EL (cell line): ENCODE results near the gene RIPOR3.
A peak's percentile ranks its signal among the peaks of the same experiment; 100 is the strongest.
"Not testable (repeated sequence)": the region's sequence is repeated elsewhere in the genome, so short reads cannot be mapped to it uniquely, and the experiment has no call there.

Experiments
- DNase-seq: peaks from one replicate; pipeline ENCODE4 v3.0.0-alpha.2; 2016

Gene RIPOR3

DNA sequence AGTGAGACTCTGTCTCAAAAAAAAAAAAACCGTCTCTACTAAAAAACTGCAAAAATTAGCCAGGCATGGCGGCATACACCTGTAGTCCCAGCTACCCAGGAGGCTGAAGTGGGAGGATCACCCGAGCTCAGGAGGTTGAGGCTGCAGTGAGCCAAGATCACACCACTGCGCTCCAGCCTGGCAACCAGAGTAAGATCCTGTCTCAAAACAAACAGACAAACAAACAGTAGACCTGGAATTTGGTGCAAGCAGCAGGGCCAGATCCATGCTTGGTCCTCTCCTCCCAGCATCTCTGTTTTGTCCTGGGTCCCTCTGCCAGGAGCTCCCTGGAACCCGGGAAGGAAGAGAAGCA, 11.6 kb downstream of the RIPOR3 start:
- no peak for DNase-seq

DNA sequence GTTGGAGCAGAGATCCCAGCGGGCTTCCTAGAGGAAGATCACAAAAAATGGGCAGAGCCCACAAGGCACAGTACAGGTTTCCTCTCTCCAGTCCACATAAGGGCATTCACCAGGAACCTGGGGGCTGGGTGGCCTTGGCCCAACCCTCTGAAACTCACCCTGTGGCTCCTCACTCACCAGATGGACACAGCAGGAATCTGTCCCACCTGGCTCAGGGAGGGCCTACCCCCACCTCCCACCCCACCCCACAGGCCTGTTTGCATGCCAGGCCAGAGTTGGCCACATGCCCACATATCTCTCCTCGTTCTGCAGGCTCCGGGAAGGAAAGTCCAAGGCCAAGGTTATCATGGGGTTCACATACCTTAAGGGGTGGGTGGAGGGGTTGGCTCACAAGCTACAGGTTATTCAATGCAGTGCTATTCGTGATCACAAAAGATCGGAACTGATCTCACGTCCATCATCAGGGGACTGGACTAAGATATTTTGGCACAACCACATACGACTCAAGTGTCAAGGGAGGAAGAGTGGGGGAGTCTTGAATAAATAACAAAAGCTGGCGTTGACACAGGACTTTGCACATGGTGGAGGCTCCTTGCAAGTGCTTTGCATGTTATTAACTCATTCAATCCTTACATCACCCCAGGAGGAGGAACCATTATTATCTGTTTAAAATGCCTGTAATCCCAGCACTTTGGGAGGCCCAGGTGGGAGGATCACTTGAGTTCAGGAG, 13.0 kb downstream of the RIPOR3 start:
- no peak for DNase-seq

DNA sequence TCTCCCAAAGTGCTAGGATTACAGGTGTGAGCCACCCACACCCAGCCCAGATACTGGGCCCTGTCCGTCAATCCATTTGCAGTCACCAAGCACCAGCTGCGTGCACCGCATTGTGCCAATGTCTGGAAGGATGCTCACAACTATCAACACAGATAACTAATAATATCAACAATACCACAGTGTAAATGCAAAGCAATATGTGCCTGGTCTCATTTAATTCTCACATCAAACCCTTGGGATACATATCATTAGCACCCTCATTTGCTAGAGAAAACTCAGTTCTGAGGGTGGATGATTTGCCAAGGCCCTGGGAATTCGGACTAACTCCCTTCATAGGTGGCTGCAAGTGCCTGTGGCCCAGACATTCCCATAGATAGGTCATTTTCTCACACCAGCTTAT, 14.5 kb downstream of the RIPOR3 start:
- no peak for DNase-seq

DNA sequence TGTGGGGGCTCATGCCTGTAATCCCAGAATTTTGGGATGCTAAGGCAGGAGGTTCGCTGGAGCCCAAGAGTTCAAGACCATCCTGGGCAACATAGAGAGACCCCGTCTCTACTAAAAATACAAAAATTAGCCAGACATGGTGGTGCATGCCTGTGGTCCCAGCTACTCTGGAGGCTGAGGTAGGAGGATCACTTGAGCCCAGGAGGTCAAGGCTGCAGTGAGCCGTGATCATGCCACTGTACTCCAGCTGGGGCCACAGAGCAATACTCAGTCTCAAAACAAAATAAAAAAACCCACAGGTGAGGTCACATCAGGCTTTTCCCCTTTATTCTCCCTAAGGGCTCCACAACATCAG, 15.0 kb downstream of the RIPOR3 start:
- not testable (repeated sequence) for DNase-seq

DNA sequence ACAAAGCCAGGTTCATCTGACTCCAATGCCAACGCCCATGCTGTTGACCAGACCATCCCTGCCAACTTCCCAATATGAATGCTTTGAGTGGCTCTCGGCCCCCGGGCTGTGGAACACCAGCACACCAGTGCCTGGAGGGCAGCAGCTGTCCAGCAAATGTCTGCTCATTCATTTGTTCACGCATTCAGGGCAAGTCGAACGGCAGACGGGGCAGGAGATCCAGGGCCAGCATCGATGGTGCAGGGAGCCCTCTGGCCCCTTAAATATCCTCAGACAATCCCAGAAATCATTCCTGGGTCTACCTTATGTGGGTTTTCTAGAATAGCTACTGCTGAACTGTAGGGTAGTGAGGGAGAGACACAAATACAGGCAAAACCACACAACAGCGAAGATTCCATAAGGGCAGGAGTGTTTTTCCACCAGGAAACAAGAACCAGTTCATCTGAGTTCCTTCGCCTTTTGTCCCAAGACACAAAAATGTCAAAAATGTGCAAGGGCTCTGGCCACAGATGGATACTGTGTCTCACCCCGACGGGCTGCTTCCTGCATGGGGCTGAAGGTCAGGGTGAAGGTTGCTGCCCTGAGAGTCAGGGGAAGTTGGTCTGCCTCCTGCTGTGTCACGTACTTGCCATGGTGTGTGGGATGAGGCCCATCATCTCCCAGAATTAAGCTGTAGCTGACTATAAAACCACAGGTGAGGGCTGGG, 15.5 kb downstream of the RIPOR3 start:
- peak; percentile 41 for DNase-seq

DNA sequence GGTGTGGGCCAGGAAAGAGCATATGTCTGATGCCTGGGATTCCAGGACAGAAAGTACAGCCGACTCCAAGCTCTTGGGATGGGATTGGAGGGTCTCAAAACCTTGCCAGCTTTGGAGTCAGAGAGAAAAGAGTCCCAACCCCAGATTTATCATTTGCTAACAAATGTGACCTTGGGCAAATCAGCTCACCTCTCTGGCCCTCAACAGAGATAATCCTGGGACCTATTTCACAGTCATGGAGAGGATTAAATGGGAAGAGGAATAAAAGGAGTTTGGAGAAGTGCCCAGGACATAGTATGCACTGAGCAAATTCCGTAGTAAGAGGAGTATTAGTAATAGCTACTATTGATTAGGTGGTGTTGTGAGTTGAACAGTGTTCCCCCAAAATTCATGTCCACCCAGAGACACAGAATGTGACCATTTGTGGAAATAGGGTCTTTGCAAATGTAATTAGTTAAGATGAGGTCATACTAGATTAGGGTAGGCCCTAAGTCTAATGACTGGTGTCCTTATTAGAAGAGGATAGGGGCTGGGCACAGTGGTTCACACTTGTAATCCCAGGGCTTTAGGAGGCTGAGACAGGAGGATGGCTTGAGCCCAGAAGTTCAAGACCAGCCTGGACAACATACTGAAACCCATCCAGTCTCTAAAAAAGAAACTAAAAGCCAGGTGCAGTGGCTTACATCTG, 17.1 kb downstream of the RIPOR3 start:
- DNase-seq = no peak

DNA sequence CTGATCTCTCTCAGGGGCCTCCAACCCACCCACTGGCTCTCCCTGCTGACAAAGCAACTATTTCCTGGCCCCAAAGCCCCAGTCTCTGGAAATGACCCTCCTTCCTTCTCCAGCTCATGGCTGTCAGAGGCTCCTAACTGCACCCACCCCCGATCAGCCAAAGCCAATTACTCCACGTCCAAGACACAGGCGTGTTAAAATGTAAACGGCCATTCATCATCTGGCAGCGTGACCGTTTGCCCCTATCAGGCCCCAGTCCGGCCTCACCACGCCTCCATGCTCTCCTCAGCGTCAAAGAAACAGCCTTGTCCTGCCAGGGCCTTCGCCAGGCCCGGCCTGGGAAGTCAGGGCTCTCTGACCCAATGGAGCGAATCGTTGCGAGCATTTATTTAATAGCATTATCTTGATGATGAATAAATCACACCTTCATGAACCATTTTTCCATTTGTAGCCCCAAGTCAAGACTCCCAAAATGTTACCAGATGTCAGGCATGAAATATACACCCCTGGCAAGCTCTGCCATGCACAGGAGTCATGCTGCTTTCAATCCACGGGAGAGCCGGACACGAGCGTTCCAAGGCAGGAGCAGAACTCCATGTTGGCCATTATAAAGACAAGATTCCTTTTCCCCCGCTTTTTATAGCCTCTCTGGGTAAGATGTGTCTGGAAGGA, 17.7 kb downstream of the RIPOR3 start:
- DNase-seq = no peak

- no peak for DNase-seq
These were observed 18.2 kb downstream of the RIPOR3 start for GRCh38 chr20:50673146-50673465.

DNA sequence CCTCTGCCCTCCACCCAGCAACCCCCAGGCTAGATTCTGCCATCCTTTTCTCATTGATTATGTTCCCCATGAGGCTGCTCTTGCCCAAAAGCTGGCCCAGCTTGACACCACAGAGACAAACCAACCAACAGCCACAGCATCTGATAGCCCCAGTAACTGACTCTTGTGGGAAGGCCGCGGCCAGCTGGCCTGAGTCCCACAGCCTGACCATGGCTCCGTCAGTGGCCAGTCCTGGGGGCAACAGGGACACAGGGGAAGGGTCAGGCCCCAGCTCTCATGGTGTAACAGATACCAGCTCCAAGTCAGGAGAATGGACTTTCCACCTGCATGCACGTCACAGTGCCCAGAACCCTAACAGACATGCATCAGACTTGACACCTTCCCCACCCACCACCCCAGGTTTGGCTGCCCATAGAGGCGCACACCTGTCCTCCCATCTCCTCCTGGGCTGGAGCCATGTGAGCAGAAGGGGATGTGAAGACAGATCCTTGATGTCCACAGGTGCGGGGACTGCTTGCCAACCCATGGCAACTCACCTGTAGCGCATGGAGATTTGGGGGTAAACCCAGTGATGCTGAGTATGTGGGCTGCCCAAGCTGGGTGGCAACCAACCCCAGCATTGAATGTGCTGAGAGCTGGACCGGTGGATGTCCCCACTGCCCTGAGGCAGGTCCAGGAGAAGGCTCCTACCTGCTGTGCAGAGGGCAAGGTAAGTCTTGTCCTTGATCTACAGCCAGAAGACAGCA, 18.8 kb downstream of the RIPOR3 start:
- DNase-seq = no peak

- DNase-seq = no peak
These were observed 19.7 kb downstream of the RIPOR3 start for GRCh38 chr20:50671626-50672025.

DNA sequence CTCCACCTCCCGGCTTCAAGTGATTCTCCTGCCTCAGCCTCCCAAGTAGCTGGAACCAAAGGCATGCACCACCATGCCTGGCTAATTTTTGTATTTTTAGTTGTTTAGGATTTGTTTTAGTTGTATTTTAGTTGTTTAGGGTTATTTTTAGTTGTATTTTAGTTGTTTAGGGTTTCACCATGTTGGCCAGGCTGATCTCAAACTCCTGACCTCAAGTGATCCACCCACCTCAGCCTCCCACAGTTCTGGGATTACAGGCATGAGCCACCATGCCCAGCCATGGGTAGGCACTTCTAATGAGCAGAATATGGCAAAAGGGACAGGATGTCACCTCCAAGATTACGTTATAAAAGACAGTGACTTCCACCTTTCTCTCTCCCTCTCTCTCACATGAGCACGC, 20.3 kb downstream of the RIPOR3 start:
- not testable (repeated sequence) for DNase-seq

DNA sequence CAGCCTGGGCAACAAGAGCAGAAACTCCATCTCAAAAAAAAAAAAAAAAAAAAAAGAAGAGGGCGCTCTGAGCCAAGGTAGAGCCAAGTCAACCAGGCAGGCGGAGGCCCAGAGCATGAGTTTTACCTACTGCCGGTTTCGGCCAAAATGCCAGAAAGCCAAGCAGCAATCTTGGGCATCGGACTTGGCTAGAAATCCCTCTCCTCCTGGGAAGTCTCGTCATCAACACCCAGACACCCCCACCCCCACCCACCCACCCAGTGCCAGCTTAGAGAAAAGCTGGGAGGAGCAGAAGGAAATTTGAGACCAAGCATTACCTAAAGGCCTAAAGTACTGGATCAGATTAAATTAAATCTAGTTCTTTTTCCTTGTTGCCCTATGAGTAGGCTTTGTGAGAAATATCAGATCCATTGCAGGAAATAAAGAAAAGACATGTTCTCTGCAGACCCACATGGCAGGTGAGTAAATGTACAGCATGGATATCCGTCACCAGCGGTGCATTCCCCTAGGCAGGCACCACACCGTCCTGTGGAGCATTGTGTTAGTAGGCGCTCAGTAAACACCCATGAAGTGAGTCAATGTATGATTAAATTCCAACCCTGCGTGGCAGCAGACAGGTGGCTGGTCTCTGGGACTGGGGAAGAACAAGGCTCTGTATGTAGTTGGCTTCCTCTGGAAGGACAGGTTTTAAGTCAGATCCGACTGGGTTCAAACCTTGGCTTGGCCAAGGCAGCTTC, 21.0 kb downstream of the RIPOR3 start:
- DNase-seq = no peak

GRCh38 chr20:50668798-50669197, 22.5 kb downstream of the RIPOR3 start:
- no peak for DNase-seq

- DNase-seq = no peak
These were observed 23.0 kb downstream of the RIPOR3 start for GRCh38 chr20:50668326-50668725.

DNA sequence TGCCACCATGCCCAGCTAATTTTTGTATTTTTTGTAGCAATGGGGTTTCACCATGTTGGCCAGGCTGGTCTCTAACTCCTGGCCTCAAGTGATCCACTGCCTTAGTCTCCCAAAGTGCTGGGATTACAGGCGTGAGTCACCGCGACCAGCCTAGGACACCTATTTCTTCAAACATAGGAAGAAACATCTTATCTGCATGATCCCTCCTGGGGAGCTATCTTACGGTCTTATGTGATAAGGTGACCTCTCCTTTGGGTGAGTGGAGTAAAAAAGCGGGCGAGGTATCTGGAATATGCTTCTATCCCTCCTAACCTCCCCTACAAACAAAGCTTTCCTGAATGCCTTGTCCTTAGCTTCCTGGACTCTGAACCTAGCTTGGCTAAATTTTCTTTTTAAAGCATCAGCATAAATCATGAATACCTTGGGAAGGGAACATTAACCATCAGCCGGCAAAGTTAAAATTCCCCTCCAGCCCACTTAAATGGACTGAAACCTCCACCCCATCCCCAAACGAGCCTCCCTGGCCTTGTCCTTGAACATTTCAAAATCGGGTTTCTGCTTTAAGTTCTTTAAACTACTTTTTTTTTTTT, 24.5 kb downstream of the RIPOR3 start:
- no peak for DNase-seq

DNA sequence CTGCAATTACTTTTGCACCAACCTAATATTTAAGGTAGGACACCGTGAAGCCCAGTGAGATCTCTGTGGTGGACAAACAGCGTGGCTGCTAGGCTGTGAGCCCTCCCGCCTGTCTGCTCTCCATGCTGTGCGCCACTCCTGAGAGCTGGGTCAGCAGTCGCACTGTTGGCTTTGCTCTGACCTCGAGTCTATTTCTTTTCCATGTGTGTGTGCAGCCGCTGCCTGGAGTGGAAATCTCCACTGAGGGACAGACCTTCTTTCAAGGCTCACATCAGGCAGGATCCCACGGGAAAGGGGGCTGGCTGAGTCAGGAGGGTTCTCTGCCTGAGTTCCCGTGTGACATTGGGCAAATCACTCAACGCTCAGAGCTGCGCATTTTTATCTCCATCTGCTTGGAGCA, 27.1 kb downstream of the RIPOR3 start:
- no peak for DNase-seq

DNA sequence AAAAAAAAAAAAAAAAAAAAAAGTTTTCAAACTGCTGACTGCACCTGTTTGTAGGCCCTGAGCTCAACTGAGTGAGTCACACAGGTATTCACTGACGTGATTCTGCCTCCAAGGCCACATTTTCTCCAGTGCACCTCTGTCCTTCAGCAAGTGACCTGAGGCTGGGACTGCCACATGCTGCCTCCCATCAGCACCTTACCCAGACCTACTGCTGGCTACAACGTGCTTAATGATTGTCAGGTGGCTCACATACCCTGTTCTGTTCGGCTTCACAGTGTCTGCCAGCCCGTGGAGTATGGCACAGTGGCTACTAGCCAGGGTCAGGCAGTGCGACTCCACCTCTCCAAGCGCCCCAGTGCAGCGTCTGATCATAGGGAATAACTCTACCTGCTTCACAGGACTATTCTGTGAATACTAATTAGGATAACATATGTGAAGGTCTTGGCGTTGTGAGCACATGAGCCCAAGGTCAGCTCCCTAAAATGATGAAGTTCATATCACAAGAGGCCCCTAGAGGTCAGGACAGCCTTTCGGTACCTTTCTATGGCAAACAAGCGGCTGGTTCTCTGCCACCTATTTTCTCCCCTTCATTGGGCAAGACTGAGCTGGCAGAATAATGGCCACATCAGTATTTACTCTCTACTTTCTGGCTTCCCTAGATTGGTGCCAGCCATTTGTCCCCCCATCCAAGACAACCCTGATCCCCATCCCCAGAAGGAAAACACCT, 28.1 kb downstream of the RIPOR3 start:
- no peak for DNase-seq

- DNase-seq = no peak
These were observed 31.2 kb downstream of the RIPOR3 start for GRCh38 chr20:50659975-50660670.

- DNase-seq = no peak
These were observed 32.5 kb downstream of the RIPOR3 start for GRCh38 chr20:50658804-50659380.

DNA sequence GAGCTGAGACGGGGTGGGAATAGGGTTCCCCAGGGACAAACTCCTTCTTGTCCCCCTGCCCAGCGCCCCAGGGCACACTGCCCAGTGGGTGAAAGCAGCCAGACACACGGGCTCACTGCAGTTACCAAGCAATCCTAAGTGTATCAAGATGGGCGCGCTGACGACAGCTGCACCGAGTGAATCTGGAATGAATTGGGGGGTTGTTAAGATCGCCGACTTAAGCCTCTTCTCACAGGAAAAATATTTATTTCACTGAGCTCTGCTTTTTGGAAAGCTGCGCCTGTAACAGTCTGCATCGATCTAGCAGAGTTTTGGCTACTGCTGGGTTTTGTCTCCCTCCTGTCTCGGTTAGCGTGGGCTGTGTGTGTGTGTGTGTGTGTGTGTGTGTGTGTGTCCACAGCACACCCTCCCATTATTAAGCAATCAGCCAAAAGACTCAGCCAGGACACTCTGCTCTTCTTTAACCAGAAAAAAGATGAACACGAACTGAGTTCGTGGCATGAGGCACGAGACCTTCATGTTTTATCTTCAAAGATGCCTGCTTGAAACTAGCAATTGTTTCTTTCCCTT, 35.9 kb downstream of the RIPOR3 start:
- peak; percentile 40 for DNase-seq
